Subcutaneous adipose tissue (tissue), 4 donors: ENCODE data around the gene TGM5. TPM values are rescaled to one million over a fixed set of nuclear protein-coding genes. Genes with fewer than 3 reads are reported as not detected.

Experiments used
- CTCF ChIP-seq: fragments of 450-650 bp; IDR thresholded peaks from one replicate; pipeline ENCODE4 v1.5.1; 2016; ENCODE audit warnings: low read depth, mild to moderate bottlenecking, control low read depth, antibody characterized with exemption, moderate library complexity
- total RNA-seq, 4 donors: library from RNA; depleted of rRNA; stranded (reverse); fragments of >200 nt; gene quantifications; one replicate each; pipeline ENCODE4 v1.1.0, GENCODE V29; 2016

TGM5 gene
- total RNA-seq, 4 donors from 2014 or later: 0.22 to 4.7 (median 1.0) TPM; not detected in 1

GRCh38 chr15:43250785-43251184 lies 15.9 kb downstream of the TGM5 start:
- TF ChIP-seq CTCF: no peak

- no peak for TF ChIP-seq CTCF
Observed at GRCh38 chr15:43249699-43250203, 17.0 kb downstream of the TGM5 start.

DNA sequence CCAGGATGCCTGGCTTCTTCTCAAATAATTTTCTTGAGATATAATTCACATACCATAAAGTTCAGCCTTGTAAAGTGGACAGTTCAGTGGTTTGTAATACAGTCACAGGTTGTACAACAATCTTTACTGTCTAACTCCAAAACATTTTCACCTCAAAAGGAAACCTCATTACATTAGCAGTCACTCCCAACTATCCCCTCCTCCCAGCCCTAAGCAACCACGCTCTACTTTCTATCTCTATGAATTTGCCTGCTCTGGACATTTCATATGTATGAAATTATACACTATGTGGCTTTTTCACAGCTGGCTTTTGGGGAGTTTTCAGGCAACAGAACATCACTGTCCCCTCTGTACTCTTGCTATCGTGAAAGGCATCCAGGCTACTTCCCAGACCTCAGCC lies 17.5 kb downstream of the TGM5 start:
- TF ChIP-seq CTCF: no peak

GRCh38 chr15:43246261-43246774 lies 20.4 kb downstream of the TGM5 start:
- no peak for TF ChIP-seq CTCF

DNA sequence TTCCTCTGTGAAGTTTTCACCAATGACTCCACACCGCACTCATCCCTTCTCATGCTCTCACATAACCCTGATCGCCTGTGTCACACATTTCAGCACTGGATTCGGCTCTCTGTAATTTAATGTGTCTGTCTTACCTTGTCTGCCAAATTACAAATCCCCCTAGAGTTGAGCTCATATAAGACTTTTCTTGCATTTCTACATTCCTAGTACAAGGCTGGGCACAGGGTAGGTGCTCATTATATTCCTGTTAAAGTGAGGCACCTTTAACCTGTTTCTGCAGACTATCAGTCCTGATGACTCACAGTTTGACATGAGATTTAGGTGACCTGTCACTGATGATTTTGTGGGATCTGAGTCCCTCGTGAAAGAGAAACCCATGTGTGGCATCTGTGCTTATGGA lies 22.6 kb downstream of the TGM5 start:
- TF ChIP-seq CTCF: no peak

GRCh38 chr15:43243020-43243645 lies 23.6 kb downstream of the TGM5 start:
- TF ChIP-seq CTCF: no peak

DNA sequence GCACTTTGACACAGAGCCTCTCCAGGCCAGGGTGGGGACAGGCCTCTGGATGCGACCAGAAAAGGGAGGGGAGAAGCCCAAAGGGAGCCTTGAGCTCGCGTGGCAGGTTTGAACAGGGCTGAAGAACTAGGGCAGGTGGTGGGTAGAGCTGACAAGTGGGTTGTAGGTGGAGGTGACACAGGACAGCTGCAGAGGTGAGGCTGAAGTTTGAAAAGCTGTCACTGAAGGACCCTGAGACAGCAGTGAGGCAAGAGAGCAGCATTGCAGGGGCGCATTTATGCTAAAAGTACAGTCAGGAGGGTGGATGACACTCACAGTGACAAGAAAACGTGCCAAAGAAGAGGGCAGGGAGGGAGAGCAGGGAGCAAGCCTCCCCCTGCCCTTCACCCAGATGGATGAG lies 24.1 kb downstream of the TGM5 start:
- no peak for TF ChIP-seq CTCF
